Omental fat pad (tissue), 4 donors: ENCODE results near the gene RCSD1. TPM values are rescaled to one million over a fixed set of nuclear protein-coding genes. Genes with fewer than 3 reads are reported as not detected.
"Not testable (repeated sequence)": the region's sequence is repeated elsewhere in the genome, so short reads cannot be mapped to it uniquely, and the experiment has no call there.

Source experiments
- ATAC-seq: fragments of 150-250 bp; one replicate; pipeline ENCODE4 v1.9.1; 2016; ENCODE audit warnings: mild to moderate bottlenecking, moderate library complexity; ENCODE audit not compliant: low FRiP score
- DNase-seq: peaks from one replicate; pipeline ENCODE4 v3.0.0-alpha.2; 2019; ENCODE audit warnings: low spot score
- CTCF ChIP-seq, 3 donors: fragments of 450-650 bp; IDR thresholded peaks; one replicate each; pipeline ENCODE4 v1.5.1; 2016 to 2017; ENCODE audit warnings: antibody characterized with exemption in 3 of 3, mild to moderate bottlenecking in 3 of 3, moderate library complexity in 2 of 3
- total RNA-seq, 4 donors: library from RNA; depleted of rRNA; stranded (reverse); fragments of >200 nt; gene quantifications; one replicate each; pipeline ENCODE4 v1.1.0, GENCODE V29; 2016

RCSD1 gene
- total RNA-seq, 4 donors from 2014 or later = 11.3 to 37.5 (median 16.2) TPM

- no peak for TF ChIP-seq CTCF (IDR thresholded peaks at IDR 0.05)
- ATAC-seq (no peak), DNase-seq (no peak)
These were observed 89.1 kb downstream of the RCSD1 start for GRCh38 chr1:167718914-167719691.

GRCh38 chr1:167719715-167720421, 89.8 kb downstream of the RCSD1 start:
- DNase-seq, ATAC-seq: not testable (repeated sequence)

GRCh38 chr1:167720965-167721616, 91.1 kb downstream of the RCSD1 start:
- DNase-seq = no peak
- no peak for TF ChIP-seq CTCF (IDR thresholded peaks at IDR 0.05)
- peak; percentile 24 for ATAC-seq

GRCh38 chr1:167721617-167722151, 91.7 kb downstream of the RCSD1 start, which contains the start of gene MPZL1:
Gene MPZL1, plus strand, starts transcription at chr1:167721982. Its CDS starts 170 bp downstream, at chr1:167722152.
- ATAC-seq = peak; percentile 97
- DNase-seq = peak; percentile 98
- TF ChIP-seq CTCF (IDR thresholded peaks at IDR 0.05) = no peak

- no peak for TF ChIP-seq CTCF (IDR thresholded peaks at IDR 0.05)
- DNase-seq (no peak), ATAC-seq (peak; percentile 68)
These were observed 92.3 kb downstream of the RCSD1 start for GRCh38 chr1:167722152-167722869.

- TF ChIP-seq CTCF (IDR thresholded peaks at IDR 0.05) = no peak
- ATAC-seq (no peak), DNase-seq (no peak)
These were observed 92.8 kb downstream of the RCSD1 start for GRCh38 chr1:167722870-167723251.
